Left renal cortex interstitium (tissue), 4 donors: ENCODE results near the gene JMJD1C. TPM values are rescaled to one million over a fixed set of nuclear protein-coding genes. Genes with fewer than 3 reads are reported as not detected.
"Not testable (repeated sequence)": the region's sequence is repeated elsewhere in the genome, so short reads cannot be mapped to it uniquely, and the experiment has no call there.

Experiments
- DNase-seq, 4 donors: peaks; one replicate each; pipeline ENCODE4 v3.0.0-alpha.2; 2013; ENCODE audit warnings: low read depth in 4 of 4, low spot score in 2 of 4, missing footprints in 1 of 4
- polyA plus RNA-seq, 4 donors: library from polyadenylated mRNA; unstranded; fragments of 120-200 nt; gene quantifications; one replicate each; pipeline ENCODE4 v1.2.1, GENCODE V29; 2013; ENCODE audit not compliant: insufficient read length in 4 of 4

The JMJD1C gene
- polyA plus RNA-seq, 4 donors, result 89.4 to 118 (median 98.6) TPM

DNA sequence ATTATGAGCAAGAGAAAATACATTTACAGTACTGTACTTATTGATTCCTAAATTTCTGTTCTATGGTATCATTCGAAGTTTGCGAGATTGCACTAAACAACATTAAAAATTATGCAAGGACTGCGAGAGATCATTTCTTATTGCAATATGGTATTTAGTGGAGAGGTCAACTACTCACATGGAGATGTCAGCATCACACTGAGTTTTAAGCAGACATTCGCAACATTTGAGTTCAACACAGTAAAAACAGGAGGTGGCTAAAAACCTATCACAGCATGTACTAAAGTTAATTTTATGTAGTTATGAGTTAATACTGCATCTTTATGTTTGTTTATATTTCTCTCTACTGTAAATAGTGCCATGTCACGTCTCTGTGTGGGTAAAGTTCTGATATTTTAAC, 53.5 kb downstream of the JMJD1C start:
- no peak for DNase-seq

GRCh38 chr10:63410633-63411032, 55.1 kb downstream of the JMJD1C start:
- no peak for DNase-seq

DNA sequence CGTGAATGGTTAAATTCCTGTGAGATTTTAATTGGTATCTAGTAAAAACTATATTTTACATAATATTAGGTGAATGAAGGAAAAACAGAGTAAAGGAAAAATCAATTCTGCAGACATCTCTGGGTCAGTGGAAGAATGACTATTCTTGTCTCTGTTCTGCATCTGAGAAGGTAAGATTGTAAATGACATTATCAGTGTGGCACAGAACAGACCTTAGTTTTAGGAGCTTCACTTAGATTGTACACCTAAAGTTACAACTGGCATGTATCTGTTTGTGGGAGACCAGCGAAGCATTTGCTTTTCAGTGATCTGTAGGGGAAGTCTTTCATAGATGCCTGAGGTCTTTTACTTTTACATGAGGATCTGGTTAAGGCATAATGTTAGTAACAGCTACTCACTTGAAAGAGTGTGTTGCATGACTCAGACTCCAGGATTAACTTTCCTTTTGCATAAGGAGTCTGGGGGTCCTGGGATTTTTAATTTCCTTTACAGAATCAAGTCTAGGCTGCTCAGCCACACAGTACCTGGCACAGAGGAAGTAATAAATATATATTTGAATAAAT, 56.2 kb downstream of the JMJD1C start:
- no peak for DNase-seq

DNA sequence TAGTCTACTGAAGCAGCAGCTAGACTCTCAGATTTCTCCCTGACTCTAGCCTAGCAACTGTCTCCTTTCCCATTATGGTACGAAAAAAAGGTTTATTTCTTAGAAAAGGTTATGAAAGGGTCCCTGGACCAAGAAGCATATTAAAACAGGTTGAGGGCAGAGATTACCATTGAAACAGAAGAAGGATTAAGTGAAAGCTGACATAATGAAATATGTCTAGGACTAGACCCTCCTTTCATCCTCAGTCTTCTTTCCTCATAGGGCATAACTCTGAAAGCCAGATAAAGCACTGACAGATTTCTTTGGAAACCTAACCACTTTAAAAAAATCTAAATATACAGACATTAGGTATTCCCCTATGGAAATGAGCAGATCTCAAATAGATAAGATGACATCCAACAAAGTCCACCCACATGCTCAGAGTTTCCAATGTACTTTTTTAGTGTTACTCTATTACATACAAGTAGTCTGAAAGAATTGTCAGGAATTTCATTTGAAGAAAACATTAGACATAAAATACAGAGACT, 58.6 kb downstream of the JMJD1C start:
- no peak for DNase-seq

DNA sequence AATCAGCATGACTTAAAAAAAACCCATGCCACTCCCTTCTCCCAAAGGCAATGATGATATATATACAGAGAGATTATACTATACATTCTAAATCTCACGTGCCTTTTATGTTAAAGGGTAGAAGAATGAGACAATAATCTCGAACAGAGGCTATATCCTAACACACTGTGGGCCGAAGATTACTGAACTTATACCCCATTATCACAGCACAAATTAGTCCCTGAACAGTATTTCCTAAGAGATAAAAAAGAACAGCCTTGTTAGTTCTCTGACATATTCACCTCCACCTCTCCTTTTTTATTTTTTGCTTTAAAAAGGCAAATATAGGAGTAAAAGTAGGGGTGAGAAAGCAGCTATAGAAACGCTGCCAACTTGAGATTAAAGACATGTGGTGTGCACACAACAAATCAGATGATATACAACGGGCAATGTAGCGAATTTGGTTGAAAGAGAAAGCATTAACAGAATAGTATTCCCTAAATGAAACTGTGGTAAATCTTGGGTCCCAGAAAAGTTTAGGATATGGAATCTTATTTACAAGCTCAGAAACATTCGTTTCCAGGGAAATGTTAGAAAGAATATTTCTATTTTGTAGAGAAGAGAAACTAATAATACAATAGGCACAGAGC, 69.5 kb downstream of the JMJD1C start:
- DNase-seq, result no peak

GRCh38 chr10:63393050-63393449, 72.7 kb downstream of the JMJD1C start:
- DNase-seq, result no peak

DNA sequence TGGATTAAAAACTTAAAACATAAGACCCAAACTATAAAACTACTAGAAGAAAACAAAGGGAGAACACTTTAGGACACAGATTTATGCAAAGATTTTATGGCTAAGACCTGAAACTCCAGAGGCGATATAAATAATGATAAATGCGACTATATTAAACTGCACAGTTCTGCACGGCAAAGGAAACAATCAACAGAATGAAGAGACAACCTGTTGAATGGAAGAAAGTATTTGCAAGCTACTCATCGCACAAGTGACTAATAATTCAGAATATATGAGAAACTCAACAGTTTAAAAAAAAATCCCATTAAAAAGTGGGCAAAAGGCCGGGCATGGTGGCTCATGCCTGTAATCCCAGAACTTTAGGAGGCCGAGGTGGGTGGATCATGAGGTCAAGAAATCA, 73.6 kb downstream of the JMJD1C start:
- DNase-seq, result no peak

GRCh38 chr10:63391812-63392211, 74.0 kb downstream of the JMJD1C start:
- no peak for DNase-seq

GRCh38 chr10:63390521-63390920, 75.3 kb downstream of the JMJD1C start:
- no peak for DNase-seq

DNA sequence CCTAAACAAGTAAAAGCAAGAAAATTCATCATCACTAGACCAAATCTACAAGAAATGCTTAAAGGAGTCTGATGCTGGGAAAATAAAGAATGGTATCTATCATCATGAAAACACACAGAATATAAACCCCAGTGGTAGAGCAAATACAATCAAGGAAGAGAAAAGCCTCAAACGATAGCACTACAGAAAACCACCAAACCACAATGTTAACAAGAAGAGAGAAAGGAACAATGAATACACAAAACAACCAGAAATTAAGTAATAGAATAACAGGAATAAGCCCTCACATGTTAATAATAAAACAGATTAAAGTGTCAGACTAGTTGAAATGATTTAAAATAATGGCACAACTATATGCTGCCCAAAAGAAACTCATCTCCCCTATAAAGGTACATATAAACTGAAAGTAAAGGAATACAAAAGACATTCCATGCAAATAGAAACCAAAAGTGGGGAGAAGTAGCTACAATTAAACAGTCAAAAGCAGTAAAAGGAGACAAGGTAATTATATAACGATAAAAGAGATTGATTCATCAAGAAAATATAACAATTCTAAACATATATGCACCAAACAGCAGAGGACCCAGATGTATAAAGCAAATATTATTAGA, 77.3 kb downstream of the JMJD1C start:
- no peak for DNase-seq

DNA sequence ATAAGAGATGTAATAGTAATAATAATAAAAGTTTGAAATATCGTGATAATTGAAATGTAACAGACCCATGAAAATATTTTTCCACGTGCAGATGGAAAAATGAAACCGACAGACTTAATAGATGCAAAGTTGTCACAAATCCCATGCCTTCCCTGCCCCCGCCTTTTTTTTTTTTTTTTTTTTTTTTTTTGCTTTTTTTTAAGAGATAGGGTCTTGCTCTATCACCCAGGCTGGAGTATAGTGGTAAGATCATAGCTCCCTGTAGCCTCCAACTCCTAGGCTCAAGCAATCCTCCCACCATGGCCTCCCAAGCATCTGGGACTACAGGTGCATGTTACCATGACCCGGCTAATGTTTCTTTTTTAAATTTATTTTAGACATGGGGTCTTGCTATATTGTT, 80.5 kb downstream of the JMJD1C start:
- no peak for DNase-seq

- DNase-seq, result no peak
Measured at GRCh38 chr10:63384675-63385074, 81.1 kb downstream of the JMJD1C start.

GRCh38 chr10:63384001-63384400, 81.8 kb downstream of the JMJD1C start:
- DNase-seq, result no peak

DNA sequence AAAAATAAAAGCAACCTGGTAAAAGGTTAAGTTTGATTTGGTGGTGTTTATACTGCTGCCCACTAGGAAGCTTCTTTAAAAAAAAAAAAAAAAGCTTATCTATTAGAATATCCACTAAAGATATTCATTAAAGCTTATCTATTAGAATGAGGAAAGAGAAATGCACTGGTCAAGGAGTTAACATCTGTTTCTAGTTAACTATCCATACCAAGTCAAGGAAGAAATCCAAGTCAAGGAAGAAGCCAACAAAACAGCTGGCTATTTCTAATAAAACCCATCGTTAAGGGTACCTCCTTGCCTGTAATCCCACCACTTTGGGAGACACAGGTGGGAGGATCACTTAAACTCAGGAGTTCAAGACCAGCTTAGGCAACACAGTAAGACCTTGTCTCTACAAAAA, 82.6 kb downstream of the JMJD1C start:
- DNase-seq, result no peak

DNA sequence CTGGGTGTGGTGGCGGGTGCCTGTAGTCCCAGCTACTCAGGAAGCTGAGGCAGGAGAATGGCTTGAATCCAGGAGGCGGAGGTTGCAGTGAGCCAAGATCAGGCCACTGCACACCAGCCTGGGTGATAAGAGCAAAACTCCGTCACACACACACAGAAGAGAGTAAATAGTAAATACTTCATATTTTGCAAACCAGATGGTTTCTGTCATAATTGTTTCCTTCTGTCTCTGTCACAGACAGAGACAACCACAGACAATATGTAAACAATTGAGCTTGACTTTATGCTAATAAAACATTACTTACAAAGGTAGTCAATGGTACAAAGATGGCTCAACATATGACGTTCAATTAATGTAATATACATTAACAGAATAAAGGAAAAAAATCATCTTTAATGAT, 83.7 kb downstream of the JMJD1C start:
- no peak for DNase-seq

- DNase-seq, result not testable (repeated sequence)
Measured at GRCh38 chr10:63377305-63377661, 88.5 kb downstream of the JMJD1C start.

DNA sequence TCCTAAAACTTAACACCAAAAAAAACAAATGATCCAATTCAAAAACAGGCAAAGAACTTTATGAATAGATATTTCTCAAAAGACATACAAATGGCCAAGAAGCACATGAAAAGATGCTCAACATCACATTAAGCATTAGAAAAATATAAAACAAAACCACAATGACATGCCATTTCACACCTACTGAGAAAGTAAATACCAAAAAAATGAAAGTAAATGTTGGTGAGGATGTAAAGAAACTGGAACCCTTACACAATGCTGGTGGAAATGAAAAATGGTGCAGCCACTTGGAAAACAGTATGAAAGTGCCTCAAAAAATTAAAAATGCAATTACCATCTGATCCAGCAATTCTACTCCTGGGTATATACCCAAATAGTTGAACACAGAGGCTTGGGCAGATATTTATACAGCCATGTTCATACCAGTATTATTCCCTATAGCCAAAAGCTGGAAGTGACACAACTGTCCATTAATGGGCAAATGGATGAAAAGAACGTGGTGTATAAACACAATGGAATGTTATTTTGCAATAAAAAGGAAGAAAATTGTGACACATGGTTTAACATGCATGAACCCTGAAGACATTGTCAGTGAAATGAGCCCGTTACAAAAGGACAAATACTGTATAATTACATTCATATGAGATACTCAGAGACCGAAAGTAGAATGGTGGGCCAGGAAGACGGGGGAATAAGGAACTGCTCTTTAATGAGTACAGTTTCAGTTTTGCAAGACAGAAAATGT, 89.0 kb downstream of the JMJD1C start:
- DNase-seq, result no peak

- DNase-seq, result no peak
Measured at GRCh38 chr10:63375859-63376258, 89.9 kb downstream of the JMJD1C start.

DNA sequence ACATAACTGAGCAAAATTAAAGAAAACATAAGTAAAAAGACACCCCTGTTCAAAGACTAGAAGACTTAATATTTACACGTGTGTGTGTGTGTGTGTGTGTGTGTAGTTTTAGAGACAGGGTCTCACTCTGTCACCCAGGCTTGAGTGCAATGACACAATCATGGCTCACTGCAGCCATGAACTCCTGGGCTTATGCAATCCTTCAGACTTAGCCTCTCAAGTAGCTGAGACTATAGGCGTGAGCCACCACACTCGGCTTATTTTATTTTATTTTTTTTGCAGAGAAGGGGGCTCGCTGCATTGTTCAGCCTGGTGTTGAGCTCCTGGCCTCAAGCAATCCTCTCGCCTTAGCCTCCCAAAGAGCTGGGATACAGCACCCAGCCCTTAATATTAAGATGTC, 90.3 kb downstream of the JMJD1C start:
- DNase-seq, result no peak

DNA sequence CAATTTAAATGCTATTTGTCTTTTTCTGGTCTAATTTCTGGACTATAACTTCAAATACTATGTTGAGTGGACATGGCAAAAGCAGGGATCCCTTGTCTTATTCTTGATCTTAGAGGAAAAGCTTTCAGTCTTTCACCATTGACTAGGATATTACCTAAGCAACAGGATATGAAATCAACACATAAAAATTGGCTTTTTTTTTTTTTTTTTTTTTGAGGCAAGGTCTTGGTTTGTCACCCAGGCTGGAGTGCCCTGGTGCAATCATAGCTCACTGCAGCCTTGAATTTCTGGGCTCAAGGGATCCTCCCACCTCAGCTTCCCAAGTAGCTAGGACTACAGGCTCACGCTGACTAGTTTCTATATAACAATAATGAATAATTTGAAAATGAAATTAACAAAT, 90.8 kb downstream of the JMJD1C start:
- DNase-seq, result no peak

- no peak for DNase-seq
Measured at GRCh38 chr10:63373176-63373575, 92.6 kb downstream of the JMJD1C start.

DNA sequence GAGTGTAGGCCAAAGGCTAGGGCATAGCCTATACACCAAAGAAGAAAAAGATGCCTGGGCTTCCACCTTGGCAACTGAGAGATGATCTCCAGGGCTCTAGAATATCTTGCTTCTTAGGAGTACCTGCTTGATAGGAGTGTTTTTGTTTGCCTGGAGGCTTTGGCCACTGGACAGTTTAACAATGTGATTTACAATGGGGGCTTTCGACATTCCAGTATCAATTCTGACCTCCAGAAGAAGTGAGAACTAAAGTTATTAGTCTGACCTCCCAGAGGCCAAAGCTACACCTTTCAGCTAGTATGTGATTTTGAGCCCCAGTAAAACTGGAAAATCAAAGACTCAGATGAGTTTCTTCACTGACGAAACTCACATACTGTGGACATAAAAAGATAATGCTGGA, 96.1 kb downstream of the JMJD1C start:
- DNase-seq, result no peak
